ENCODE data around the gene KCNN3.
A peak's percentile ranks its signal among the peaks of the same experiment; 100 is the strongest.

The KCNN3 gene

DNA sequence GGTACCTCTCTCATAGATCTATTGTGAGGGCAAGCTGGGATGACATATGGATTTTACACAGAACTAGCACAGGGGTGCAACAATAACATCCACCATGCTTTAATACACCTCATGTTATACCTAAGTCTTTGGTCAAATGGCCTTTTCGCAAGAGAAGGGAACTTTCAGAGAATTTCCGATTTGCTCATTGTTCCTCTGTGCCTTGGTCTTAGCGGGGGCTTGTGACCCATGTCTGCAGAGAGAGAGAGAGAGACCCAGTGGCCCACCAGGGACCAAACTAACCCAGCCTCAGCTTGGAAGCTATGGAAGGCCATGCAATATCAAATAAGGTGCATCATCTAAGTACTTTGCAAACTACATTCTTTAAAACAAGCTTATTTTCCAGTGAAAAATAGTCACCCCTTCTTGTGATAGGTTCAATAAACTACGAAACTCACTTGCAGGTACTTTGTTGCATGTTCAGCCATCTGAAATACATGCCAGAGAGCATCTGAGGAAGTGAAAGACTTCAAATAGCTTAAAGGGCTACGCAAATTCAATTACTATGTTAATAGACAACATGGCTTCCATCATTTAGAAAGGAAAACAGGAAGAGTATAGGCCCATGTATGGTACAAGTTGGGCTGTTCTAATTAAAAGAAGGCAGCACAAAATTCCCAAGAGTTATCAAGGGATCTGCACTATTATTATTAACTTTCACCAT, 100.7 kb downstream of the KCNN3 start:
- no peak for DNase-seq

GRCh38 chr1:154768456-154769125, 101.5 kb downstream of the KCNN3 start:
- DNase-seq: no peak

DNA sequence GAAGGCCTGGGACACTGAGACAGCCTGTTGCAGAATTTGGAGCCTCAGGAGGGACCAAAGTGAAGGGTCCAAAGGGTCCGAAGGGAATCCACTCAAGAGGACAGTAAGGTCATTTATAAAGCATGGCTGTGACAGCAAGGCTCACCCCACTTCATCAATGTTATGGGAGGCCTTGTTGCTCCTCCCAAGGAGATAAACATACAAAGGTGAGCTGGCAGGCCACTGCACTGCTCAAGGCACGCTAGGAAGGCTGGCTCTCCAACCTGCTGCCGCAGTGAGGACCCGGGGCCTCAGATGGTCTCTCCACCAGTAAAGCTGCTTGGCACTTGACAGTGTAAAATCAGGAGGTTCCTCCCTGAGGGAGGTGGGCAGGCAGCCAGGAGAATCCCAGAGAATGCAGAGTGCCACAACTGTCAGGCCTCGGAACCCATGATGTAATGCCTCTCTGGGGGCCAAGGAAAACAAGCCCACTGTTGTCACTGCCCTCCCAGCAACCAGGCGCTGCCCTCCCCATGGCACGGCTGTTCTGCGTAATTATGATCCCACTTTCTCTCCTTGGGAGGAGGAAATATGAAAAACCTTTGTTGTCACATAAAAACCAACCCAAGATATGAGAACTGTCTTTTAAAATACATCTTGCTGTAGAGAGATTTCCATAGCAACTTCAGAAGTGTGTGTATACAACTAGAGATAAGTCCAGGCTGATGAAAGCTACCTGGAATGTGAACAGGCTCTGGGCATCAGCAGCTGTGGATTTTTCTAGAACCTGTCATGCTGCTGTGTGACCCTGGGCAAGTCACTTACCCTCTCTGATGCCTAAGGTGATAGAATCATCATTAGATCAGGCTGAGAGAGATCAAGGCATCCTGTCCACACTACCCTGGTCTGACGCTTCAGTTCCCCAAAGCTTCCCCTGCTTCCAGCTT, 102.5 kb downstream of the KCNN3 start:
- no peak for DNase-seq

- DNase-seq: no peak
Observed at GRCh38 chr1:154765970-154766369, 104.1 kb downstream of the KCNN3 start.

DNA sequence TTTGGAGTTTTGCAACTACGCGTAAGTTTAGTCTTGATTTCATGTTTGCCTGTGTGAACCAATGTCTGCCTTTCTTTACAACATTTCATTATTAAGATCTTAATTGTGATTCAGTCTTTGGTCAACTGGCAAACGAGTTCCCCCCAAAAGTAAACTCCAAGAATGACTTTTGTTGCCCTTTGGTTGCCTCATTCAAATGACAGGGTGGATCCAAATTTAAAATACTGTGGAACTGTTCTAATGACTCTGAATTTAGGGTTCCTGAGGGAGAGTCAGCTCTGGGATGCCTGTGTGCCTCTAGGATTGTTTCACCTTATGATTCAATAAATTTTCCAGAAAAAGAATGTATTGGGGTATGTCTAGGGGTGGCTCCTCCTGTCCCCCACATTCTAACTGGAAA, 105.3 kb downstream of the KCNN3 start:
- no peak for DNase-seq

GRCh38 chr1:154764181-154764580, 105.9 kb downstream of the KCNN3 start:
- DNase-seq: no peak

- DNase-seq: peak; percentile 83
Observed at GRCh38 chr1:154760469-154760933, 109.6 kb downstream of the KCNN3 start.

GRCh38 chr1:154759793-154760192, 110.3 kb downstream of the KCNN3 start:
- DNase-seq: no peak

DNA sequence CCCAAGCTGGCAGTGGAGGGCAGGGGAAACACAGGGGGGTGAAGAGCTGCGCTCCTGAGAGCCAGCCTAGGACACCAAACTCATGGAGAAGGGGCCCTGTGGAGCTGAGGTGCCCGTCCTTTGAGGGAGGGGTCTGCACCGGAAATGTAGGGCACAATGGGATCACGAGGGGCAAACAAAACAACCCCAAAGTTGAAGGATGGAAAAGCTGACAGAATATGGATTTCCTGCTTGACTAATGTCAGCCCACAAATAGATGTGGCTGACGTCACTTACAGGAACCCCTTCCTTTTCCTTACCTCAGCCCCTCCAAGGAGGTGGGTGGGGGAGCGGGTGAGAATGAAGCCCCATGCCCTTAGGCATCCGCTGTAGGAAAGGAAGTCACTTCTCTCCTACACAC, 110.9 kb downstream of the KCNN3 start:
- DNase-seq: peak; percentile 25

GRCh38 chr1:154758346-154758745, 111.7 kb downstream of the KCNN3 start:
- DNase-seq: no peak

DNA sequence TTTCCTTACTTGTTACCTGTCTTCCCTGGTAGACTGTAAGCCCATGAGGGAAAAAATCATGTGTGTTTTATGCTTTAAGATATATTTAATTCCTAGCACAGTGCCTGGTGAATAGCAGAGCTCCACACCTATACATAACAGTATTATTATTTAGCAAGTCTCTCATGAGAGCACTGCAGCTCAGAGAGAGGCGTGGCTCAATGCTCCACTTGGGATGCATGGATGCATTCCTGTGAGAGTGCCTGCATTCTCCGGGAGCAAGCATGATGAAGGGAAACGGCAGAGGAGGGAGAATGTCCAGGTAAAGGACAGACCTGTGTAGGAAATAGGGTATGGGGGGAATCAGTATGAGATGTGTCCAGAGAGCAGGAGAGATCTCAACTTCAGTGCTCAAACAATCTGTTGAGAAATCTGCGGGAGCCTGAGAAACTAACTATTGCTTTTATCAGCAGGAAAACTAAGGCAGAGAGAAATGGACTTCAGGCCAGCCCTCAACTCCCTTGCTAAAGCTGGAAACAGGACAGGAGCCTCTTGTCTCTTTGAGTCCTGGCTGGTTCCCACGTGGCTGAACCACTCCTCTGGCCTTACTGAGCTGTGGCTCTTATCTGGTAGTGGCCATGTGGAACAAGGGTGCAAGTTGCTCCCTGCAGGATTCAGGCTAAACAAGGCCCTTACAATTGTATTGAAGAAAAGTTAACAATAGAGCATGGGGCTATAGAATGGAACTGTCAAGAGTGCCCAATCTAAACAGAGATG, 113.1 kb downstream of the KCNN3 start:
- no peak for DNase-seq

- no peak for DNase-seq
Observed at GRCh38 chr1:154755858-154756730, 114.0 kb downstream of the KCNN3 start.

GRCh38 chr1:154753426-154753825, 116.7 kb downstream of the KCNN3 start:
- no peak for DNase-seq

- DNase-seq: no peak
Observed at GRCh38 chr1:154752273-154753030, 117.6 kb downstream of the KCNN3 start.

DNA sequence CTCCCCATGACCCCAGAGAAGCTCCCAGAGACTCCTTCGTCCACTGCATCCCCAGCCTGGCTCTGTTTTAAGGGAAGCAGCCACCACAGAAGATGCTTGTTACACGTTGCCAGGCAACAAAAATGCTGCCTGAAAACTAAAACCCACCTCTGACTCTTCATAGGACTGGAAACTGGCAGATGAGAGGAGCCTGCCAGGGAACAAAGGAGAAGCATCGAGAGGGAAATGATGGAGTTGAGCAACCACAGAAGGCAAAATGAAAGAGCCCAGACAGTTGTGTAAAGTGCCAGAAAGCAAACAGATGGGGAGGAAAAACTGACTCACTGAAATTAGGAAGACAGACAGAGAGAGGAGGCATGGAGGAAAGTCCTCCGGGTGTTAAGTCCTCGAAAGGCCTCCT, 118.4 kb downstream of the KCNN3 start:
- no peak for DNase-seq

DNA sequence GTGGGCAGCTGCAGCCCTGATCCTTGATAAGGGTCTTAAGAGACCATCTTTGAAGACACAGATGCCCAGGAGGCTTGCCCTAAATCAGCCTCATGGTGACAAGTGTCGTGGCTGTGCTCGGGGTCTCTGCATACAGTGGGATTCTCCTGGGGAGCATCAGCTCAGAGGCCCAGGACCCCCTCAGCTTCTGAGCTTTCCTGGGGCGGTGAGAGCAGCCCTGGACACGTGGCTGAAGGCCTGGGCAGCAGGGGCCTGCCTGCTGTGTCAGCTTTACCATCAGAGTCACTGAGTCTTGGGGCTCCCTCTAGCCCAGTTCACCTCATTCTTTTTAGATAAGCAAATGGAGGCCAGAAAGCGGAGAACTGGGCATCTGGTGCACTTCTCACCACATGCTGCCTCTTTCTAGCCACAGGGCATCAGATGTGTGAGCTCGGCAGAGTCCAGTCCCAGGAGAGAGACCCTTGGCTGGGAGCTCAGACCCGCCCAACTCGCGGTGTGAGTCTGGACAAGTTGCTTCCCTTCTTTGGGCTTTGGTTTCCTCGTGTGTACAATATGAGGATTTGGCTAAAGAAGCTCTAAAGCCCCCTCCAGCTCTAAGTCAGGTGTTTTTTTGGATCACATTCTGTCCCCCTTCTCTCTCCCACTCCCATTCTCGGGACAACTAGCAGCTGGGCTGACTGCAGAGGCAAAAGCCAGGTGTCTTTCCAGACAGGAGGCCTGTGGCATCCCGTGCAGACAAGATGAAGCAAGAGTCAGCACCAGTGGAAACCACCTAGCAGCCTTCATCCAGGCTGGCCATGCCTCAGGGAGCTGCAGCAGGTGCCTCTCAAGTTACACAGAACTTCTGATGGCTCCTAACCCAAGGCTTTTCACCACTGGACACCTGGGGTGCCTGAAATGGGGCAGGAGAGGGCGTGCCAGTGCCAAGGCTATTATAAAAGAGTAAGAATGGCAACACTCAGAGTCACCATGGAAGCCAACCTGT, 119.1 kb downstream of the KCNN3 start:
- no peak for DNase-seq

DNA sequence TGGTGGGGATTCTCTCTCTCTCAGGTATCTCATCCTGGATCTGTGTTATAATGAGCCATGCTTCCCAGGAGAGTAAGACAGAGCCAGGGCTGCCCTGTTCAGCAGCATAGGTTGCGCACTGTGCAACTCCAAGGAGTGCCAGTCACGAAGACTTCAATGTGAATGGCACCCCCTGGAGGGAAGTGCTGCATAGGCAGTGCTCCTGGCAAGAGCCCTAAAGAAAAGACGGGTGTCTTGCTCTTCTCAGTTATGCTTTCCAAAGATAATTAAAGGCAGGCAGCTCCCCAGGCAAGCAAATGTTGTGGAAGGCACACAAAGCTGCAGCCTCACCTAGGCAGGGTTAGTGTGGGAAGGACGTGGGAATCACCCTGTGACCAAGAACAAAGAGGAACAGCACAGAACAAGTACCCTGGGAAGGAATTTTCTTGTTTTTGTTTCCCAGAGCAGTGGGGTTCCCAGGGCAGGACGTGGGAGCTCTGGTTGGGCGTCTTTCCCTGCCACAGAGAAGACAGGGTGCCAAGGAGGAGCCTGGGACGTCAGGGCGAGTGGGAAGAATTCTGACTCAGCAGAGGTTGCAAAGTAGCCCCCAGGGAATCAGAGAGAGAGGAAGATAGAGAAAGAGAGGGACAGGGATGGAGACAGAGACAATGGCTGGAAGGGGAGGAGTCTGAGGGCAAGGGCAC, 120.9 kb downstream of the KCNN3 start:
- DNase-seq: no peak

GRCh38 chr1:154748405-154748775, 121.7 kb downstream of the KCNN3 start:
- DNase-seq: no peak
